Amniotic epithelial cell (primary cell): ENCODE measurements around the gene ZFR2.
A peak's percentile ranks its signal among the peaks of the same experiment; 100 is the strongest.

Experiments used
- DNase-seq: peaks from one replicate; pipeline ENCODE4 v3.0.0-alpha.2; 2010; ENCODE audit warnings: low read depth

The ZFR2 gene

DNA sequence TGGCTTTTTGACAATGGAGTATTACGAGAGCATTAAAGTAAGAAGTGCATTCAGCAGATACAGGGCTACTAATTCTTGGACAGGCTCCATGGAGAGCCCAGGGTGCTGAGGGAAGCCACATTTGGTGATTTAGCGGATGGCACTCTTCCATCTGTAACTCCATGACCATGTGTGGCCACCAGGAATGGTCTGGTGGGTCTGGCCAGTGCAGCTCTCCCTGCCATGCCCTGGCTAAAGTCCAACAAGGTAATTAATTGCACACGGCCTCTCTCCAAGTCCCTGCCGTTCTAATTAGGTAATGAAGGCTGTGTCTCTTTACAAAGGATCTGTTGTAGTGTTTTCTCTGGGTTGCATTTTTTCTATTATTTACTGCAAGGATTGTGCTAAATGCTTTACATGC is 4.3 kb upstream of the ZFR2 start:
- no peak for DNase-seq

DNA sequence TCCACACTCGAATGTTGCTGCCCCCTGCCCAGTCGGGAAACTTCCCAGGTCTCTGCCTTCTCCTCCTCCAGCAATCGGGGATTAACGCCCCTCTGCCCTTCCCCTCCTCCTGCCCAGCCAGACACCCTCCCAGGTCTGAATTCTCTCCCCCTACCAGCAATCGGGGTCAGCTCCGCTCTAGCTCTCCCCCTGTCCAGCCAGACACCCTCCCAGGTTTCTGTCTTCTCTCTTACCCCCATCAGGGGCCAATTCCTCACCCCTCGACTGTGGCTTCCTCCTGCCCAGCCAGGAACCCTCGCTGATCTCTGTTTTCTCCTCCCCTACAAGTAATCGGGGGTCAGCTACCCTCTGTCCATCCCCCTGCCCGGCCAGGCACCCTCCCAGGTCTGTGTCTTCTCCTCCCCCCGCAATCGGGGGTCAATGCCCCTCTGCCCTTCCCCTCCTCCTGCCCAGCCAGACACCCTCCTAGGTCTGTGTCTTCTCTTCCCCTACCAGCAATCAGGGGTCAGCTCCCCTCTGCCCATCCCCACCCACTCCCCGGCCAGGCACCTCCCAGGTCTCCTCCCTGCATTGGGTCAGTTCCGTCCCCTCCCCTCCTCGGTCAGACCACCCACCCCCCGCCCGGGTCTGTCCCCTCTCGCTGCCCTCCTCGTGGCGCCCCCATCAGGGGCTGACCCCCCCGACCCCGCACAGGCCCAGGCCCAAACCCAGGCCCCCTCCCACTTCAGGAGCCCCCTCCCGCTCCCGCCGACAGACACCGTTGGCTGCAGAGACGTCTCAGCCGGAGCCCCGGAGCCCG is 668 bp downstream of the ZFR2 start:
- no peak for DNase-seq

DNA sequence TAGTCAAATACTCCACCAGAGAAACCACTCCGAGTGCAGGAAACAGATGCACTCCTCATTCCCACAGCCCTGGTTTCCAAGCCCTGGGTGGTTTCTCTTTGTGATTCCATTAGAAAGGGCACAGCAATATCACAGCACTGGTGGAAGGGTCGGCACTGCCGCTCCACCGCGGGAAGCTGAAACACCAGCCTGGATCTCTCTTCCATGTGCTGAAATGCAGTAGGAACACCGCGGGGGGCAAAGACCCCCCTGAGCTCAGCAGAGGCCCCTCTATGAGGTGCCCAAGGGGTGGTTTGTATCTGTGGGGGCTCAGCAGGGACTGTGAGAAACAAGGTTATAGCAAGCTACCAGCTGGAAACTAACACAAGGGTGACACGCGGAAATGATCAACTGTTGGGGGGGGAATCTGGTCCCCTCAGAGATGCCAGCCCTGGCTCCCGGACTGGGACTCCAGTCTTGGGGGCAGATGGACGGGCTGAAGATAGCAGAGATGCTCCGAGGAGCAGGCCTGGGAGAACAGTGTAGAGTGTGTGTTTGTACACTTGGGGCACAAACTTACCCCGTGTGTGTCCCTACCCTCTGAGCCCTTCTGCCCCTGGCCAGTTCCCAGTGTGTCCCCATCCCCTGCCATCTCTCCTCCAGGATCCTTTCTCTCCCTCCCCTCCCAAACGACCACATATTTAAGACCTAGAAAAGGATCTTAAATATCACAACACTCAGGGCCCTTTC is 1.8 kb downstream of the ZFR2 start:
- DNase-seq, result no peak

DNA sequence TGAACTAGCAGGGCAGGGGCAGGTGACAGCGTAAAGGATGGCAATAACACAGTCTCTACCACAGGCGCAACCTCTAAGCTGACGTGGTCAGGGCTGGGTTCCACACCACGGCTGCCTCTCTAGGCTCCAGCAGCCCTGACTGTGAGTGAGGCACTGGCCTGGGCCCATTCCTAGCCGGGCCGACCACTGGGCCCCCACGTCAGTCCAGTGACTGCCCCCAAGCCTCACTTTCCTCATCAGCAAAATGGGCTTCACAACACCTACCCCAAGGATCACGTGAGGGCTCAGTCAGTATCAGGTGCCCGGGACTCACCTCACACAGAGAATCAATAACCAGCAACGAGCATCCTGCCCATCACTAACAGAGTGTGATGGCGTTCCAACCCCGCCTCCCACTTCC is 5.2 kb downstream of the ZFR2 start:
- DNase-seq, result no peak

DNA sequence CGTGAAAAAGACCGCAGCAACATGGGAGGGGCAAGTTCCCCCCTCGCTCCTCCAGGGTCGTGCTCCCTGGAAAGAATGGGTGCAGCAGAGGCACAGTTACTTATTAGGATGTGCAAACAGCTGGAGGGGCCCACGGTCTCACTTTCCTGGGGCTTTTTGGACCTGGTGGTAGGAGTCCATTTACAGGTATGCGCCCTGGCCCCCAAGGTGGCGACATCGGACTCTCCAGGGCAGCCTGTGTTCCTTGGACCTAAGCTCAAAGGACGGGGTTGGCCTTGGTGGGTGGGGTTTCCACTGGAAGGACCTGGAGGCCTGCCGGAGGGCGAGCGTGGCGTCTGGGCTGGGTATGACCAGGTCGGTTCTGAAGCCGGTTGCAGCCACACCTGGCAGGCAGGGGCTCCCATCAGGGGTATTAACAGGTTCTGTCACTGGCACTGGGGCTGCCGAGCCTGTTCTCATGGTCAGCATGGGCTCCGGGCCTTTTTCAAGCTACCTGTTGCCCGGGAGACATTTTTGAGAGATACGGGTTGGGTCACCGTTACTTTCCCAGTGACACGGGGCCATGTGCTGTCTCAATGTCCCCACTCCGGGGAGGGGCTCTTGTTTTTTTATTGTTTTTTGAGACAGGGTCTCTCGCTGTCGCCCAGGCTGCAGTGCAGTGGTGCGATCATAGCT is 5.9 kb downstream of the ZFR2 start:
- no peak for DNase-seq

DNA sequence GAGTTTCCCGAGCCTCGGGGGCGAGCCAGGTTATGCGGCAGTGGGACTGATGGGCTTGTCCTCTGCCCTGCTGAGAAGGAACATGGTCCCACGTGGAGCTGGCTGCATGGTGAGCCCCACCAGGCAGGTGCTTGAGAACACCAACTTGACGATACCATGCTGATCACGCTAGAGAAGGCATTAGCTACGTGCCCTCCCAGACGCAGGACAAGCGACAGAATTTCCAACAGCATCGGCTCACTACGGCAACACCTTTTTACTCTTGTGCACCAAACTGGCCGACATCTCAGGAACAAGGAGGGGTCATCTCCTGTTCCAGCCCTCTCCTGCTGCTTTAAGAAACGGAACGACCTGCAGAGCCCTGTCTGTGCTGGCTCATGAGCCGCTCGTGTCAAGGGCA is 8.3 kb downstream of the ZFR2 start:
- DNase-seq, result no peak

DNA sequence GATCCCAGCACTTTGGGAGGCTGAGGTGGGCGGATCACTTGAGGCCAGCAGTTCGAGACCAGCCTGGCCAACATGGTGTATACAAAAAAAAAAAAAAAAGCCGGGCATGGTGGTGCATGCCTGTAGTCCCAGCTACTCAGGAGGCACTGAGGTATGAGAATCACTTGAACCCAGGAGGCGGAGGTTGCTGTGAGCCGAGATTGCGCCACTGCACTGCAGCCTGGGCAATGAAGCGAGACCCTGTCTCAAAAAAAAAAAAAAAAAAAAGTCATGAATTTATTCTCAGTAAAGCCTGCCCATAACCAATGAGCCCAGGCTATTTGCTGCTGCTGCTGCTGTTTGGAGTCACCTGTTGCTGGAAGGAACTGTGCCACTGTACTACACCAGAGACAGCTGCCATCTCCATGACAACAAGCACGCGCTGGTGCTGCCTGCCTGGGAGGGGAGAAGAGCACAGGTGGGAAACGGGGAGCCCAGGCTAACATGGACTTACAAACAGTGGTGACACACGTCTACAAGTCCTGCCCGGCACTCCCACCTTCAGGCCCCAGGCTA is 11.3 kb downstream of the ZFR2 start:
- no peak for DNase-seq

DNA sequence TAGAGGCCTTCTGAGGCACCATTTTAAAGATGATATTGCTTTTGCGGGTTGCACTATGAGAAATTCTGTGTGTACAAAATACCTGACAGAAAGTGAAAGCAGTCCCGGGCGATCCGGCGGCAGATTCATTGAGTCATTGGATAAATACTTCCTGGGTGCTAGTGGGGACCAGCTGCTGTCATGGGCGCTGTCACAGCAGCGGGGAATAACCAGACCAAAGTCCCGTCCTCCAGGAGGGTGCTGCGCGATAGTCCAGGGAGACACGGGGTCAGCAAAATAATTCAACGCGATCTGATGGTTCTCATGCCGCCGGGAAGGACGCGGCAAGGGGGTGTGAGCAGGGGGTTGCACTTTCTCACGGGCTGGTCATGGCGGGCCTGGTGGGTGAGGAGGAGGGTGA is 13.5 kb downstream of the ZFR2 start:
- no peak for DNase-seq

DNA sequence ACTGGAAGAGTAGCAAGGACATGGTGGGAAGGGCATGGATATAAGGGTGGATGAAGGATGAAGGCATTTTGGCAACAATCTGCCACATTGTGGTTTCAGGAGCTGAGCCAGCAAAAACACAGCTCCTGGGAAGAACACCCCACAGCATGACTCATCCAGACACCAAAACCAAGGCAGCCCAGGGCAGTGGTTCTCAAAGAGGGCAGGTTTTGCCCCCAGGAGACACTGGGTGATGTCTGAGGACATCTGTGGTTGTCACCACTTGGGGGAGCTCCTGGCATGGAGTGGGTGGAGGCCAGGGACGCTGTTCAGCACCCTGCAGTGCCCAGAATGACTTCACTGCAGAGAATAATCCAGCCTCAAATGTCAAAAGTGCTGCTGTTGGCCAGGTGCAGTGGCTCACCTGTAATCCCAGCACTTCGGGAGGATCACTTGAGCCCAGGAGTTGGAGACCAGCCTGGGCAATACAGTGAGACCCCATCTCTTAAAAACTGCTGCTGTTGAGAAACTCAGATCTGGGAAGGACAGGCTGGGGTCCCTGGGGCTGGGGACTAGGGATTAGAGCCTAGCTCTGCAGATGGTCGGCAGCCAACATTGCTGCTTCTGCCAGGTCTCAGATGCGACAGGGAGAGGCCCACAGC is 16.1 kb downstream of the ZFR2 start:
- peak; percentile 67 for DNase-seq

DNA sequence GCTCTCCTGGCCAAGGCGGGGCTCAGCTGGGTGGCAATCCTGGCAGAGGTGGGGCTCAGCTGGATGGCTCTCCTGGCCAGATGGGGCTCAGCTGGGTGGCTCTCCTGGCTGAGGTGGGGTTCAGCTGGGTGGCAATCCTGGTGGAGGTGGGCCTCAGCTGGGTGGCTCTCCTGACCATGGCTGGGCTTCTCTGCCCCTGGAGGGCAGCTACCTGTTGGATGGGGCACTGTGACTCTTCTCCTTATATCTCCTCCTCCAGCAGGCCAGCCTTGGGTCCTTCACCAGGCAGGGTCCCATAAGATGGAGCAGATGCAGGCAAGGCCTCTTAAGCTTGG is 16.7 kb downstream of the ZFR2 start:
- DNase-seq, result no peak

DNA sequence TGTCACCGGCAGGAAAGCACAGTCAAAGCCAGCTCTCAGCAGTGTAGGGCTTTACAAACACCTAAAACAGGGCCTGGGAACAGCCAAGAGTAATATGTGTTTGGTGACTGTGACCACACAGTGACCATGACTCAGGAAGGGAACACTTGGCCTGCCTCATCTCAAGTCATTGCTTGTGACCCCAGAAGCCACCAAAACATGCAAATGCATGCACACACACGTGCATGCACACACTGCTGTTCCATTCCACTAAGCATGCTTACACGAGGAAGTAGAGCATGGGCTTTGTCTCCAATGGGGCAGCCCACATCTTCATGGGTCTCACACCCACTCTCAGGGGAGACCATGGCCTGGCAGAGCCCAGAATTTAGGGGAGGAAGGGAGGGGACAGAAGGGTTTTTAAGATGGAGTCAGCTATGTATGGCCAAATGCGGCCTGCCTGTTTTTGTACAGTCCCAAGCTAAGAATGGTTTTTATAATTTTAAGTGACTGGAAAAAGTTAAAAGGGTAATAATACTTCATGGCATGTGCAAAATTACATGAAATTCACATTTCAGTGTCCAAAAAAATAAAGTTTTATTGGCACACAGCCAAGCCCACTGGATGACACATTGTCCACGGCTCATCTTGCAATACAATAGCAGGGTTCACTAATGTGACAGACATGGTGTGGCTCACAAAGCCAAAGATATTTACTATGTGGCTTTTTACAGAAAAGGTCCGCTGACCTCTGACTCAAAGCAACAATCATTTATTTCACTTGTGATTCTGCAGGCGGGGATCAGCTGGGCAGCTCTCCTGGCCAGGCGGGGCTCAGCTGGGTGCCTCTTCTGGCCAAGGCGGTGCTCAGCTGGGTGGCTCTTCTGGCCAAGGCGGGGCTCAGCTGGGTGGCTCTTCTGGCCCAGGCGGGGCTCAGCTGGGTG is 17.3 kb downstream of the ZFR2 start:
- DNase-seq, result peak; percentile 11

DNA sequence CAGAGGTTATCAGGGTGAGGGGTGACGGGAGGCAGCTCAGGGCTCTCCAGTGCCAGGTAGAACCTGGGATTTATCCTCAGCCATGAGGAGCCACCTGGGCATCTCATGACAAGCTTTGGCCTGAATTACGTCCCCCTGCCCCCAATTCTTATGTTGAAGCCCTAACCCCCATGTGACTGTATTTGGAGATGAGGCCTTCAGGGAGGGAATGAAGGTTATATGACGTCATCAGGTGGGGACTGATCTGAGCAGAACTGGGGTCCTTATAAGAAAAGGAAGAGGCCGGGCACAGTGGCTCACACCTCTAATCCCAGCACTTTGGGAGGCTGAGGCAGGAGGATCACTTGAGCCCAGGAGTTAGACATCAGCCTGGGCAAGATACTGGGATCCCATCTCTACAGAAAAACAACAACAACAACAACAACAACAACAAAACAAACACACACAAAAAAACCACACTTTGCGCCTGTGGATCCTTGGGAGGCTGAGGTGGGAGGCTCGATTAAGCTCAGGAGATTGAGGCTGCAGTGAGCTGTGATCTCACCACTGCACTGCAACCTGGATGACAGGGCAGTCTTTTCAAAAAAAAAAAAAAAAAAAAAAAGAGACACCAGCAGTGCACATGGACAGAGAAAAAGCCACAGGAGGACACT is 18.4 kb downstream of the ZFR2 start:
- DNase-seq, result no peak

DNA sequence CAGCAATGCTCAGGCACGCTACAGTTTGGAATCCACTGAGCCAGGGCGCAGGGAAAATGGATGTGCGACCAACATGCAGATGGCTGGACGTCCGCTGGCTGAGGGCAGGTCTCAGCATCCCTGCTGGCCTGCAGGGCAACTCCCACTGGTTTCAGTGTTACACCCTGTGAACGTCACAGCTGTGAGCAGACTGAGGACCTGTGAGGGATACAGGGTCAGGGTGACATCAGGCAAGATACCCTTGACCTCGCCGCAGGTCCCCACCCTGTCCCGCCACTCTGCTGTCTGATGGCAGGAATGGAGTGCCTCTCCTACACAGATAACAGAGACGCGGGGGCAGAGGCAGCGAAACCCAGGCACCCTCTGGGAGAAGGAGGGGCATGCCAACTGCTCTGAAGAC is 19.1 kb downstream of the ZFR2 start:
- DNase-seq, result no peak

DNA sequence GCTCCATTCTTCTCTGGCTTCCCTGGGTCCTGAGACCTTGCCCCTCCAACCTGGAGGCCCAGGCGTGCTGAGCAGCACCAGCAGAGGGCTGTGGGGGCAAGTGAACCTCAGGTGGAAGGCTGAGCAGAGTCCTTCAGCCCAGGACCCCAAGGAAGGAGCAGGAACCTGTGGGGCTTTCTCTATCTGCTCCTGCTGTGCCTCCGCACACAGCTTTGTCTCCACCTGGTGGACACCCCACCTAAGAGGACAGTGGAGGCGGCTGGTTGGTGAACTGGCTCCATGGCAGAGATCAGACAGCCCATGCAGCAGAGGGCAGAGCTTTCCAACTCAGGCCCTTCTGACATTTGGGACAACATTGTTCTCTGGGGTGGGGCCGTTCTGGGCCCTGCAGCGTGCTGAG is 19.7 kb downstream of the ZFR2 start:
- DNase-seq, result no peak

DNA sequence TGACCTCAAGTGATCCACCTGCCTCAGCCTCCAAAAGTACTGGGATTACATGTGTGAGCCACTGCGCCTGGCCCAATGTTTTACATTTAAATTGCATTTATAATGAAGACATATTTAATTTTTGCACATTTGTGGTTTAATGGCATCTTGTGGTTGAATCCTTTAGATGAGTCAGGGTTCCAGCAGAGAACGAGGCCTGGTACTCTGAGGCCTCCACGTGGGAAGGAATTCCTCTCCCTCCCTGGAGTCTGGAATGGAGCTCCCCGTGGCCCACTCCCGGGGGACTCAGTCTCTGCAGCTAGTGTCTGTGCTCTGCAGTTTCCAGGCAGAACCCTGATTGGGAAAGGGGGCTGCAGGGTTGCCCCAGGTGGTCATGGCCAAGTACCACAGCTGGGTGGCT is 24.2 kb downstream of the ZFR2 start:
- DNase-seq, result peak; percentile 73

DNA sequence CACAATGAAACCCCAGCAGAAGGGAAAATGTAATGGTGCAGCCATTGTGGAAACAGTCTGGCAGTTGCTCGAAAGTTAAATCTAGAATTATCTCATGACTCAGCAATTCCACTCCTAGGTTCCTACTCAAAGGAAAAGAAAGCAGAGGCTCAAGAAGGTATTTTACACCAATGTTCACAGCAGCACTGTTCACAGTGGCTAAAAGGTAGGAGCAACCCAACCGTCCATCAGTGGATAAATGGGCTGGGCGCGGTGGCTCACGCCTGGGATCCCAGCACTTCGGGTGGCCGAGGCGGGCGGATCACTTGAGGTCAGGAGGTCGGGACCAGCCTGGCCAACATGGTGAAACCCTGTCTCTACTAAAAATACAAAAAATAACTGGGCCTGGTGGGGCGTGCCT is 25.9 kb downstream of the ZFR2 start:
- DNase-seq, result no peak

DNA sequence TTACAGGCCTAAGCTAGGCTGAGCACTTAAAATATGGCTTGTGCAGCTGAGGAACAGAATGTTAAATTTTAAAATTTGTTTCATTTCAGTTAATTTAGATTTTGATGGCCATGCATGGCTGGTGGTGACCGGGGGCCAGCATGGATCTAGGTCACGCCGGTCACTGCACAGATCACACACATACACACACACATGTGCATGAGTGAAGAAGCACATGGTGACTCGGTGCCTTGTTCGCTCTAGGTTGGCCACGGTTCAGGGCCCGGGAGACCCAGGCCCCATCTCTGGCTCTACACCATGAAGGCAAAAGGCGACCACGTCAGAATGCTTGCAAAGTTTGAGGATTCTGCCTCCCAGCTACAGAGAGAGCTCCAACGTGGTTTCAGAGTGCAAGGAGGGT is 28.0 kb downstream of the ZFR2 start:
- DNase-seq, result no peak

DNA sequence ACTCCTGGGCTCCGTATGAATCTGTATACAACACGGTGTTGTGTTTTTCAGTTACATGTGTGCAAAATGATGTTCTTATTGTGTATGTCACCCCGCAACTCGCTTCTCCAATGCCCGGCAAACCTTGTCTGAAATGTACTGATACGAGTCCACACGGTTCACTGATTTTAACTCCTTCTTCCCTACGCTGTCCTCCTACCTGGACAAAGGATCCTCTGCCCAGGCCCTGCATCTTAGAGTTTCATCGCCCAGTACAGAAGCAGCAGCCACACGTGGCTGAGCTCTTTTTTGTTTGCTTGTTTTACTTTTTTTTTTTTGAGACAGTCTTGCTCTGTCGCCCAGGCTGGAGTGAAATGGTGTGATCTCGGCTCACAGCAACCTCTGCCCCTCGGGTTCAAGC is 28.9 kb downstream of the ZFR2 start:
- no peak for DNase-seq

DNA sequence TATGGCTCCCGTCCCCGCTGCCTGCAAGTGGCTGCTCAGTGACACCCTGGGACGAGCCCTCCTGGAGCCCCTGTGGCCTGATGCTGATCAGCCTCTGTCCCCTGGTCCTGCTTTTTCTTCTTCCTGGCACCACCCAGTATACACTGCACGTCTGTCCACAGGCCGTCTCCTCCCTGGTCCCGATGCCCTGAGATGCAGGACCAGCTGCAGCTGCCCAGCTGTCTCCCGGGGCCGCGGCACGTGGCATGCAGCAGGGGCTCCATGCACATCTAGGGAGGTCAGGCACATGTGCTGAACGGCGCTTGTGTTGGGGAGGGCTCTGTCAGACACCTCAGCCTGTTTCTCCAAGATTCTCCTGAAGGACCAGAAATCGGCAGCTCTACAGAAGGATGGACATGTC is 30.2 kb downstream of the ZFR2 start:
- no peak for DNase-seq

DNA sequence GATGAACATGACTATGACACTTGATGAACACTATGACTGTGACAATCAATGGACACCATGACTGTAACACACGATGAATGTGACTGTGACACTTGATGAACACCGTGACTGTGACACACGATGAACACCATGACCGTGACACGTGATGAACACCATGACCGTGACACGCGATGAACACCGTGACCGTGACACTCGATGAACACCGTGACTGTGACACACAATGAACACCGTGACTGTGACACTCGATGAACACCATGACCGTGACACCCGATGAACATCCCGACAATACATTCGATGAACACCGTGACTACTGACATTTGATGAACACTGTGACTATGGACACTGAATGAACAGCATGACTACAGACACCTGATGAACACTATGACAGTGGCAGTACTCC is 30.9 kb downstream of the ZFR2 start:
- DNase-seq, result no peak

DNA sequence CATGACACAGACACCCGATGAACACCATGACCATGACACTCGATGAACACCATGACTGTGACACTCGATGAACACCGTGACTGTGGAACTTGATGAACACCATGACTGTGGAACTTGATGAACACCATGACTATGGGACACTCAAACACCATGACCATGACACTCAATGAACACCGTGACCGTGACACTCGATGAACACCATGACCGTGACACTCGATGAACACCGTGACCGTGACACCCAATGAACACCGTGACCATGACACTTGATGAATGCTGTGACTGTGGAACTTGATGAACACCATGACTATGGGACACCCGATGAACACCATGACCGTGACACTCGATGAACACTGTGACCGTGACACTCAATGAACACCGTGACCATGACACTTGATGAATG is 31.5 kb downstream of the ZFR2 start:
- no peak for DNase-seq
